Neural progenitor cell (in vitro differentiated cells): ENCODE measurements around the gene FXYD2. TPM values are rescaled to one million over a fixed set of nuclear protein-coding genes. Genes with fewer than 3 reads are reported as not detected.

Experiments
- DNase-seq: peaks from one replicate; pipeline ENCODE4 v3.0.0-alpha.2; 2016; ENCODE audit warnings: low spot score
- H2AFZ ChIP-seq: fragments of 200-600 bp; sonication (generic); replicated peaks from 2 replicates; pipeline ENCODE4 v1.6.1; 2016; ENCODE audit warnings: antibody characterized with exemption
- H3F3A ChIP-seq: fragments of 200-600 bp; sonication (generic); 2 replicates; pipeline ENCODE4 v1.6.1; 2016; ENCODE audit warnings: antibody characterized with exemption, low read depth
- H3K27ac ChIP-seq: fragments of 200-600 bp; sonication (generic); 2 replicates; pipeline ENCODE4 v1.5.1; 2016; ENCODE audit warnings: mild to moderate bottlenecking
- H3K27me3 ChIP-seq: fragments of 200-600 bp; sonication (generic); 2 replicates; pipeline ENCODE4 v1.6.1; 2016; ENCODE audit warnings: mild to moderate bottlenecking, moderate library complexity
- H3K36me3 ChIP-seq: fragments of 200-600 bp; sonication (generic); 2 replicates; pipeline ENCODE4 v1.5.1; 2016
- H3K4me1 ChIP-seq: fragments of 200-600 bp; sonication (generic); 2 replicates; pipeline ENCODE4 v1.6.1; 2016; ENCODE audit warnings: mixed run types
- H3K4me2 ChIP-seq: fragments of 200-600 bp; sonication (generic); 2 replicates; pipeline ENCODE4 v1.6.1; 2016
- H3K4me3 ChIP-seq: fragments of 200-600 bp; sonication (generic); 2 replicates; pipeline ENCODE4 v1.5.1; 2016
- H3K79me2 ChIP-seq: fragments of 200-600 bp; sonication (generic); 2 replicates; pipeline ENCODE4 v1.6.1; 2016; ENCODE audit warnings: low read depth
- H3K9ac ChIP-seq: fragments of 200-600 bp; sonication (generic); 2 replicates; pipeline ENCODE4 v1.6.1; 2016
- H3K9me3 ChIP-seq: fragments of 200-600 bp; sonication (generic); 2 replicates; pipeline ENCODE4 v1.5.1; 2016; ENCODE audit warnings: low read depth
- H4K20me1 ChIP-seq: fragments of 200-600 bp; sonication (generic); 2 replicates; pipeline ENCODE4 v1.6.1; 2016; ENCODE audit warnings: low read depth
- H3K27ac Mint-ChIP-seq: 3 replicates; pipeline ENCODE4 v1.8.0; 2021; ENCODE audit warnings: mixed read lengths
- H3K27me3 Mint-ChIP-seq: 2 replicates; pipeline ENCODE4 v1.8.0; 2022; ENCODE audit warnings: low read depth, mild to moderate bottlenecking, inconsistent platforms, moderate library complexity, mixed read lengths; ENCODE audit not compliant: insufficient read depth
- H3K36me3 Mint-ChIP-seq: 3 replicates; pipeline ENCODE4 v1.8.0; 2021; ENCODE audit warnings: mixed read lengths
- H3K4me1 Mint-ChIP-seq: 3 replicates; pipeline ENCODE4 v1.8.0; 2021; ENCODE audit warnings: mixed read lengths
- H3K4me3 Mint-ChIP-seq: 3 replicates; pipeline ENCODE4 v1.8.0; 2021; ENCODE audit warnings: mild to moderate bottlenecking, moderate library complexity, mixed read lengths
- H3K9me3 Mint-ChIP-seq: 3 replicates; pipeline ENCODE4 v1.8.0; 2020; ENCODE audit warnings: mixed read lengths
- EZH2 ChIP-seq: fragments of 200-600 bp; sonication (generic); IDR thresholded peaks from 2 replicates; pipeline ENCODE4 v1.6.1; 2017; ENCODE audit warnings: antibody characterized with exemption, mild to moderate bottlenecking, moderate library complexity
- EZH2phosphoT487 ChIP-seq: fragments of 200-600 bp; sonication (generic); IDR thresholded peaks from 2 replicates; pipeline ENCODE4 v1.6.1; 2017; ENCODE audit warnings: antibody characterized with exemption
- total RNA-seq: library from RNA; depleted of rRNA; stranded (reverse); fragments of >200 nt; gene quantifications from 2 replicates; pipeline ENCODE4 v1.2.3, GENCODE V29; 2015; ENCODE audit warnings: low replicate concordance
- TF ChIP-seq, protein P1 (sequence below): fragments of 200-600 bp; sonication (generic); IDR thresholded peaks from 2 replicates; pipeline ENCODE4 v1.5.1; 2017; ENCODE audit warnings: antibody characterized with exemption, mild to moderate bottlenecking

FXYD2 gene
- total RNA-seq, 1 donor from 2014 or later = 1.9 TPM

DNA sequence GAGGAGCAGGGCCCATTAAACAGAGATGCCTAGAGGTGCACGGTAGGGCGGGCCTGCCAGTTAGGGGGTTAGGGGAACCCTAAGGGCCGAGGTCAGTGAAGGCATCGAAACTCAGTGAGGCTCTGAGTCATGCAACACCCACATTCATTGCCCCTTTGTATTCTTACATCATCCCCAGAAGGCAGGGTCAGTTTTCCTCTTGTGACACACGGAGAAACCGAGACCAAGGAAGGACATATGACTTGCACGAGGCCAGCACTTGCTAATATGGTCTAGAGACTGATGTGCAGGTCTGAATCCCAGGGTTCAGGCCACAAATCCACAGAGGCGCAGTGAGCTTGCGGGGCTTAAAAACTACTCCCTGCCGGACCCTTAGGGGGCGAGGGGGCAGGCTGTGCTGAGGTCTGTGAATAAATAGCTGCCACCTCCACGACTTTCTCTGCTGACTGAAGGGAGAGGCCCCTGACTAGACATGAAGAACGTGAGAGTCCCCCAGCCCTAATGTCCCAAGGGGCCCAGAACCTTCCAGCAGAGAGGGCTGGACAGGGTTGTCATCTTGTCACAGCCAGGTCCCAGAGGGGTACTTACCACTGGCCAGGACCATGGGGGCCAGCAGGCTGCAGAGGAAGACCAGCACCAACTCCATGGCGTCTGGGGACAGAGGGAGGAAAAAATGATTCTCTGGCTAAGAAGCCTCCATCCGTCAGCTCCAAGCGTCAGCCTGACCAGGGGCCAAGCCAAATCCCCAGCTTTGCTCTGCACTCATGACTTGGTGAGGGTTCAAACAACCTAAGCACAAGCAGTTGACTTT lies 17.8 kb upstream of the FXYD2 start:
- Mint-ChIP-seq H3K27me3 (no peaks in the 10 kb centered on the region), H3K36me3 (peaks cover 8% of the 10 kb centered on the region), H3K4me3 (no peak overlapping the region), H3K9me3 (no peaks in the 10 kb centered on the region), H3K27ac (no peak overlapping the region), H3K4me1 (peaks cover 4% of the 10 kb centered on the region)
- Histone ChIP-seq H3F3A (no peaks in the 10 kb centered on the region), H3K4me1 (no peaks in the 10 kb centered on the region), H3K9me3 (no peaks in the 10 kb centered on the region), H3K27me3 (no peaks in the 10 kb centered on the region), H3K27ac (no peak overlapping the region), H4K20me1 (peaks cover 33% of the 10 kb centered on the region), H3K9ac (no peak overlapping the region), H3K4me3 (no peak overlapping the region), H2AFZ (no peak overlapping the region), H3K36me3 (no peaks in the 10 kb centered on the region), H3K79me2 (no peaks in the 10 kb centered on the region), H3K4me2 (no peak overlapping the region)
- TF ChIP-seq EZH2 (no peak), EZH2phosphoT487 (no peak)
- TF ChIP-seq, protein P1, sequence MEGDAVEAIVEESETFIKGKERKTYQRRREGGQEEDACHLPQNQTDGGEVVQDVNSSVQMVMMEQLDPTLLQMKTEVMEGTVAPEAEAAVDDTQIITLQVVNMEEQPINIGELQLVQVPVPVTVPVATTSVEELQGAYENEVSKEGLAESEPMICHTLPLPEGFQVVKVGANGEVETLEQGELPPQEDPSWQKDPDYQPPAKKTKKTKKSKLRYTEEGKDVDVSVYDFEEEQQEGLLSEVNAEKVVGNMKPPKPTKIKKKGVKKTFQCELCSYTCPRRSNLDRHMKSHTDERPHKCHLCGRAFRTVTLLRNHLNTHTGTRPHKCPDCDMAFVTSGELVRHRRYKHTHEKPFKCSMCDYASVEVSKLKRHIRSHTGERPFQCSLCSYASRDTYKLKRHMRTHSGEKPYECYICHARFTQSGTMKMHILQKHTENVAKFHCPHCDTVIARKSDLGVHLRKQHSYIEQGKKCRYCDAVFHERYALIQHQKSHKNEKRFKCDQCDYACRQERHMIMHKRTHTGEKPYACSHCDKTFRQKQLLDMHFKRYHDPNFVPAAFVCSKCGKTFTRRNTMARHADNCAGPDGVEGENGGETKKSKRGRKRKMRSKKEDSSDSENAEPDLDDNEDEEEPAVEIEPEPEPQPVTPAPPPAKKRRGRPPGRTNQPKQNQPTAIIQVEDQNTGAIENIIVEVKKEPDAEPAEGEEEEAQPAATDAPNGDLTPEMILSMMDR = no peak
- DNase-seq = no peak

DNA sequence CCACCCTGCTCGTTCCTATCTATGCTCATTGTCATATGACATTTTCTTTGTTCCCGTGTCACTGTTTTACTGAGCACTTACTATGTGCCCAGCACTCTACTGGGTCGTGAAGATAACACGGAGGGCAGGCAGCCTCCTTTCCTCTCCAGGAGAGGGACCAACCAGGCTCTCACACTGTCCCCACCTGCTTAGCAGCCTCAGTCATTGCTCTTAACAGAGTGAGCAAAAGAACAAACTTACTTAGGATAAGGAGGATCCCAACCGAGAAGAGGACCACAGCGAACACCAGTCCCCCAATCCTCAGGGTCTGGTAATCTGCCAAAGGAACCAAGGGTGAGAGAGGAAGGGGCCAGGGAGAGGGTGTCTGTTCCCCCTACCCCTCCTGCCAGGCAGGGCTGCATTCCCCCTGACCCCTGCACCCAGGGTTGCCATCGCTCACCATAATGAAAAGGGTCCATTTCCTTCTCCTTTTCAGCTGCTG lies 17.0 kb upstream of the FXYD2 start:
- H2AFZ ChIP-seq = no peak overlapping the region
- H3K4me3 Mint-ChIP-seq = no peak overlapping the region
- peaks cover 10% of the 10 kb centered on the region for H3K4me1 Mint-ChIP-seq
- H3K9me3 Mint-ChIP-seq = no peaks in the 10 kb centered on the region
- peaks cover 8% of the 10 kb centered on the region for H3K36me3 Mint-ChIP-seq
- TF ChIP-seq EZH2 (no peak), EZH2phosphoT487 (no peak)
- TF ChIP-seq, protein P1 = no peak
- no peak overlapping the region for H3K27ac ChIP-seq
- H3K4me3 ChIP-seq = no peak overlapping the region
- no peak overlapping the region for H3K9ac ChIP-seq
- peaks cover 33% of the 10 kb centered on the region for H4K20me1 ChIP-seq
- H3K27me3 Mint-ChIP-seq = no peaks in the 10 kb centered on the region
- DNase-seq = no peak
- H3K9me3 ChIP-seq = no peaks in the 10 kb centered on the region
- no peaks in the 10 kb centered on the region for H3K27me3 ChIP-seq
- no peaks in the 10 kb centered on the region for H3K79me2 ChIP-seq
- H3F3A ChIP-seq = no peaks in the 10 kb centered on the region
- no peaks in the 10 kb centered on the region for H3K4me1 ChIP-seq
- no peak overlapping the region for H3K4me2 ChIP-seq
- no peak overlapping the region for H3K27ac Mint-ChIP-seq
- H3K36me3 ChIP-seq = no peaks in the 10 kb centered on the region

DNA sequence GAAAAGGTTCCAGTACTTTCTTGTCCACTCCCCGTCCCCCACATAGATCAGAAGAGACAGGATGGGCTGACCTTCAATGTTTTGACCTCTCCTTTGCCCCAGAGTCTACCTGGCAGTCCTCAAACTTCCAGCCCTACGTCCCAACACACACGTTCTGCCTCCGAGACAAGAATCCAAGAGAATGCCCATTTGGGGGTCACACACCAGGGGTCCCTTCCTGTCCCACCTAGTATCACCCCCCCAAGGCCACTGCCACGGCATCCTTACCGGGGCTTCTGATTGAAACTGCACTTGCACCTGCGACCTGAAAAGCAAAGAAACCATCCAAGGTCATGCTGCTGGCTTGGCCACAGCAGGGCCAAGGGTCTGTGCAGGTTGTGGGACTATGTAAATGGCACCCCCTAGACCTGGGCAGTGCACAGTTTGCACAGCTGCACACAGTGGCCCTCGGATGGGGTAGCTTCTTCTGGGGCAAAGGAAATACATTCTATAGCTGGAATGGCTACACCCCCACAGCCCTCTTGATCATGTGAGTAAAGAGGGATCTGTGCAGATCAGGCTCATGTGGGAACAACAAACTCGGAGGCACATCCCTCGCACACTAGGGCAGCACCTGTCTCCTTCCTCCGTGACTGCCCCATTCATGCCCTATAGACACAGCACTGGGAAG lies 16.5 kb upstream of the FXYD2 start:
- Histone ChIP-seq H3K4me1 (no peaks in the 10 kb centered on the region), H3K27ac (no peak overlapping the region), H3K4me2 (no peak overlapping the region), H3F3A (no peaks in the 10 kb centered on the region), H3K4me3 (no peak overlapping the region), H3K9me3 (no peaks in the 10 kb centered on the region), H4K20me1 (peaks cover 33% of the 10 kb centered on the region), H3K27me3 (no peaks in the 10 kb centered on the region), H3K79me2 (no peaks in the 10 kb centered on the region), H3K36me3 (no peaks in the 10 kb centered on the region), H3K9ac (no peak overlapping the region), H2AFZ (no peak overlapping the region)
- Mint-ChIP-seq H3K36me3 (peaks cover 8% of the 10 kb centered on the region), H3K27ac (no peak overlapping the region), H3K9me3 (no peaks in the 10 kb centered on the region), H3K27me3 (no peaks in the 10 kb centered on the region), H3K4me3 (no peak overlapping the region), H3K4me1 (peaks cover 10% of the 10 kb centered on the region)
- no peak for DNase-seq
- TF ChIP-seq EZH2 (no peak), EZH2phosphoT487 (no peak)
- TF ChIP-seq, protein P1 = no peak
